NCI-H1694 treated with DMSO at 0.1 percent for 48 hours (cell line): Measurements from ENCODE around the gene PXDC1.
"Not testable (repeated sequence)": the region's sequence is repeated elsewhere in the genome, so short reads cannot be mapped to it uniquely, and the experiment has no call there.

Source experiments
- DNase-seq: peaks from one replicate; lab custom pipeline; 2025; lab: John Stamatoyannopoulos, UW

Gene PXDC1

DNA sequence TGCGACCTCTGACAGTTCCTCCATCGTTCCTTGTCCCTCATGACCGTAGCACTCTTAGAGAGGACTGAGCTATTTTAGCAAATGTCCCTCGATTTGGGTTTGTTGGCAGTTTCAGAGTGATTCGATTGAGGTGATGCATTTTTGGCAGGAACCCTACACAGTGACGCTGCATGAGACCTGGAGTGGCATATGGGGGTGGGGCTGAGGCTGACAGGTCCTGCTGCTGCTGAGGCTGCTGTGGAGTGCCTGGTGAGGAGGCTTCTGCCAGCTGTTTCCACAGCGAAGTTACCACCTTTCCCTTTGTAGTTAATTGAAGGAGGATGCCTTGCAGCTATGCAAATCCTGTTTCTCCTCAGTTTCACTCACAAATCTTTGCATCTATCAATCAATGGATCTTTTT is 19.8 kb downstream of the PXDC1 start:
- no peak for DNase-seq

DNA sequence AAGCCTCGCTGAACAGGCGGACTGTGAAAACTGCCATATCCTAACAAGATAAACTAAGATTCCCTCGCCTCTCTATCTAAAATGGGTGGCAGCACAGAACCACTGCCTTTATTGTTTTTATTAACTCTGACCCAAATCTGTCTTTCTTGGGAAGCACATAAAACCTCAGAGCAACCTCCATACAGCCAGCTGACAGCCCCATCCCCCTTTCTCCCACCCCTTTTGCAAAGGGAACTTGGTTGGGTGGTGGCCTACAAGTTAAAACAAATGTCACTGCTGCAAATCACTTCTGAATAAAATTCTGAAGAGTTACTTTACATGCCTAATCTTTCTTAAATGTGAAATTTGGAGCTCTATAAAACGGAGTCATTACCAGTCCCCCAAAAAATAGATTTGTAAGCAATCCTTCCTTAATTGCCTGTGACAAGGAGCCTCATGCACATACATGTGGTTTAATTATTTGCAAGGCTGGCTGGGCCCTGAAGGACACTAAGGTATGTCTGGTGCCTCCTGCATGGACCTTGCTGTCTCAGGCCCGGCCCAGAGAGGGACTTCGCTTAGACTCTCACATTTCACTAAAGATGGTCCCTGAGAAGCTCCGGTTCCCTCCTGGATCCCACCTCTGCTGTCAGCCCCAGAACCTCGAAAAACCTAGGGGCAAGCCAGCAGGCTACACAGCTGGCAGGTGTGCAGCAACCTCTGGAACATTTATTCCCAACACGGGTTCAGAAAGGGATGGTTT is 21.7 kb downstream of the PXDC1 start:
- no peak for DNase-seq

DNA sequence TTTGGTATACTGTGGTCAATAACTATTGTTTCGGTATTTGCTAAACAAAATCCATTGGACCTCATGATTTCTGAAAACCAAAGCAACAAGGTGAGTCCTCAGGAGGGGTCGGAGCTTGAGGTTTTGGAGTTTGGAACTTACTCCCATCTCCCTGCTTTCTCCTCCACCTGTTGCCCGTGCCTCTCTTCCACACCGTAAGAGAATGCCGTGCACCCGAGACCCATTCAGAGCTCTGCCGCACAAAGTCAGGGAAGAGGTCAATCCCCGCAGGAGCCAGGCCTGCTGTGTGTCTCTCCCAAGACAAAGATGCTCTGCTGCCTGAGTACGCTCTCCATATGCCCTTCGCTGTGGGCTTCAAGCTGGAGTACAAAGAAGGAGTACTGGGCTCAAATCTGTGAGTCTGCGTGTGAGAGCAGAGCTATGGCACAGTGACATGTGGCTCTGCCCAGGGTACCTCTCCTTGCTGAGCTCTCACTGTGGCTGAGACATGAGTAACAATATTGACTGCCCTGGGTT is 23.9 kb downstream of the PXDC1 start:
- no peak for DNase-seq

DNA sequence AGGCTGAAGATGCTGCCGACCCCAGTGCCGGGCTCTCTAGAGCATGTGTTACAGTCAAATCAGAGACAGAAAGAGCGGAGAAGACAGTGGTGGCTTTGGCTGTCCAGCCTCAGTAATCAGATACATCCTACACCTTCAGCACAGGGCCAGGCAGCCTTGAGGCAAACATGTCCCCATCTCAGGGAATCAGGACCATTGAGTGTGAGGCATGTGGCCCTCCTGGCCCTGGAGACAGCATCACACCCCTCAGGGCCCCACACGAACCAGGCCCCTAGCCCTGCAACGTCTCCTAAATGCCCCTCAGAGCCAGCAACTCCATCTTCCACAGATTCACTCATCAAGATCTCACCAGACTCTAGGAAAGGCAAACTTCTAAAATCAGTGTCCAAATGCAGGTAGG is 24.5 kb downstream of the PXDC1 start:
- DNase-seq = no peak

DNA sequence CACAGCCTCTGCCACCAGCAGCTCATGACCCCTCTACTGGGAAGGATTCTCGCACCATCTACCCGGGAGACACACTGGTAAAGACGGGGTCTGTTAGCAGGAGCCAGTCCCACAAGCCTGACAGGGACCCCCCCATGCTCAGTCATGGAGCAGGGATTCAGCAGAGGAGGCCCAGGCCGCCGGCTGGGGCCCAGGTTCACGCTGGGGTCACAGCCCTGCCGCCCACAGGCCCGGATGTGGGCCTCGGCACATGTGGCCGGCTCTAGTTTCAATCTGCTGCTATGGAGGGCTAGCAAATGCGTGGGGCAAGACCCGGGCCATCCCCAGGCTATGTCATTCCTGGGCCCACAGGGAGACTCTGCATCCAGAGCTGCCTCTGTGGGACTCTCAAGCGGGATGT is 25.1 kb downstream of the PXDC1 start:
- DNase-seq = no peak

DNA sequence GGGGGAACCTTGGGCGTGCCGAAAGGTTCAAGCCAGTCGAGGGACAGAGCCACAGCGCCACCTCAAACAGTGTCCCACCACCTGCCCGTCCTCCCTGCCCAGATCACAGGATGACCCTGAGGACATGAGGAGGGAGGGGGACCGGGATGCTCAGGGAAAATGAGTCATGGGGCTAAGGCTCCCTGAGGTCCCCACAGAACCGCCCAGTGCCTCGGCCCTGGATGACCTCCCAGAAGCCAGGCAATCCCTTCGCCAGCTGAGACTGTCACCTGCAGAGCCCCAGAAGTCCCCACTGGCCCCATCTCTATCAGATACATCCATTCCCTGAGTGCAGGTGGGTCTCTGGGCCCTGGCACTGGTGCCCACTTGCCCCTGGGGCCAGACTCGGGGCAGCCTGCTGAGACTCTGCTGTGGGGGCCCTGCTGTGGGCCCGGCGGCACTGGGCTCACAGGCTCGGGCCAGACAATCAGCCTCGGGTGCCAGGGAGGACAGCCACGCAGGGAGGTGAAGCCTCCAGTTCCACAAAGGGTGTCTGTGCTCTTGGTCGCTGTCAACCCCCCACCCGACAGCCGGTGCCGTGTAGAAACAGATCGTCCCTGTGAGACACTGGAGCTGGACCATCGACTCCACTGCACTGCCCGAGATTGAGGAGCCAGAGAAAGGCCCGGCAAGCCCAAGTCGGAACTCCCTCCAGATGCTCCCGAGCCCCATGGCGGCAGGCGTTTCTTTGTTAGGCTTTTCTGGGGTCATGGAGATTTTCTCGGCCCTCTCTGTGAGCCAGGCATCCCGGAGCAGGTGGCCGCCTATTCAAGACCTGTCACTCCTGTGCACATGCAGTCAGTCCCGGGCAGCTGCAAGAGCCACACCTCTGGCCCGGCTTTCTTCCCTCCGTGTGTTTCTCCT is 26.1 kb downstream of the PXDC1 start:
- no peak for DNase-seq

DNA sequence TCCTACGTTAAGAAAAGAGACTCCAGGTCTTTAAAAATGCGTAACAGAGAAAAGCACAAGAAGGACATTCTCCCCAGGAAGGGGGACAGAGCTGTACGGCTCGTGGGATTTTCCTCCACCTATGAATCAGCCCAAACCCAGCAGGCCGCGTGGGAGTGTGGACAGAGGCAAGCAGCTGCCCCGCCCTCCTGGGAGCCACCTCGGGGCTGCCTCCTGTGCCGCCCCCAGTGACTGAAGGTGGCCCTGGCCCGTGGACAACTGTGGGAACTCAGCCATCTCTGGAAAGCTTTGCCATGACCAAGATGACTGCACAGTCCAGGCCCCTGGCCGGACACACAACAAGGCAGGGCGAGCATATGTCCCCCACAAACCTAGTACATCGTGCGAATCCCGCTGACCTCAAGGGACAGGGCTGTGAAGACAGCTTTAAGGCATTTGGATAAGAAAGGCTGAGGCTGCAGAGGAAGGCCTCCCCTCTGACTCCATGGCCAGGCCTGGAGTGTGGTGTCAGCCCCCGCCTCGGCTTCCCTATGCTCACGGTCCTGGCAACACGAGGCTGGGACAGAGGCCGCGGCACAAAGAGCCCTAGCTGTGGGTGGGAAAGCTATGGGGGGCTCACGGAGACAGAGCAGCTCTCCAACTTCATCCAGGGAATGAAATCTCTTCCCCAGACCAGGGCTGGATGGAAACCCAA is 26.9 kb downstream of the PXDC1 start:
- DNase-seq = no peak

DNA sequence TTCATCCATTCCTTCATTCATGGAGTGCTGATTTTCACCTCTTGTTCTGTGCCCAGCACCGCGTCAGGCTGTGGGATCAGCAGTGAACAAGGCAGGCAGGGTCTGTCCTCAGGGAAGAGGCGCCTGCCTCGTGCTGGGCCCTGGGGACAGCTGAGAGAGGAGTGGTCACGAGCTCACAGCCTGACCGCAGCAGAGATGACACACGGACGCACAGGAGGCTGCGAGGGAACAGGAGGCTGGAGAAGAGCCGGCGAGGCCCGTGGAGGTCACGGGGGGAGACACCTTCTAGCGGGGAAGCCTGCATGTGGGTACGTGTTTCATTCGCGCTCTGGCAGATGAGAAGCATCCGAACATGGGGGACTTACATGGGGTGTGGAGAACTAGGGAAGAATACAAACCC is 27.5 kb downstream of the PXDC1 start:
- no peak for DNase-seq

DNA sequence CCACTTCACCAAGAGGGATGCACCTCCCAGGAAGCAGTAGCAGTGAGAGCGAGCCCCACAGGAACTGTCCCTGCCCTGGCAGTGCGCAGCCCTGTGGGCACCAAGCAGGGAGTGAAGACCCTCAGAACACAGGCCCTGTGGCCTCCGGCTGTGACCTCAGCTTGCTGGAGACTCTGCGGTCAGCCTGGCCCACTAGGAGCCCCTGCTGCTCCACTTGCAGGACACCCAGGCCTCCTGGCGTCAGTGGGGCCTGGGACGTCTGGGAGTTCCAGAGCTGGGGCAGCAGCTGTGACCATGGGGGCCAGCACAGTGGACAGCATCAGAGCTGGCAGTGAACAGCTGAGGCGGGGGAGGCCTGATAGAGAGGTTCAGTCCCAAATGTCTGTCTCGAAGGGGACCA is 28.3 kb downstream of the PXDC1 start:
- no peak for DNase-seq

DNA sequence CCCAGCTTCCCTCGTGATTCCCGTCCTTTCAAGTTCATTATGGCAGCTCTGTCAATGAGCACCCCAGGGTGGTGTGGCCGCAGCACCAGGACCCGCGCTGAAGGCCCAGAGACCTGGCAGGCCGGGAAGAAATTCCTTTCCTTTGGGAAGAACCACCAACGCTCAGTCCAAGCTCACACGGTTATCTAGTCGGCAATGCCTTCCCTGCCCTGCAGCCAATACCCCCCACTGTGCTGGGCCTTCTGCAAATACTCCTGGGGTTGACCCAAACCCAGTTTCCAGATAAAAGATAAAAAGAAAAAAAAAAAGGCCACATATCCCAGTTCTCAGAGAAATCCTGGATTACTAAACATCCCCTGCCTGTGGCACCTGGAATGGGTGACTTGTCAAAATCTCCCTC is 28.7 kb downstream of the PXDC1 start:
- DNase-seq = no peak

DNA sequence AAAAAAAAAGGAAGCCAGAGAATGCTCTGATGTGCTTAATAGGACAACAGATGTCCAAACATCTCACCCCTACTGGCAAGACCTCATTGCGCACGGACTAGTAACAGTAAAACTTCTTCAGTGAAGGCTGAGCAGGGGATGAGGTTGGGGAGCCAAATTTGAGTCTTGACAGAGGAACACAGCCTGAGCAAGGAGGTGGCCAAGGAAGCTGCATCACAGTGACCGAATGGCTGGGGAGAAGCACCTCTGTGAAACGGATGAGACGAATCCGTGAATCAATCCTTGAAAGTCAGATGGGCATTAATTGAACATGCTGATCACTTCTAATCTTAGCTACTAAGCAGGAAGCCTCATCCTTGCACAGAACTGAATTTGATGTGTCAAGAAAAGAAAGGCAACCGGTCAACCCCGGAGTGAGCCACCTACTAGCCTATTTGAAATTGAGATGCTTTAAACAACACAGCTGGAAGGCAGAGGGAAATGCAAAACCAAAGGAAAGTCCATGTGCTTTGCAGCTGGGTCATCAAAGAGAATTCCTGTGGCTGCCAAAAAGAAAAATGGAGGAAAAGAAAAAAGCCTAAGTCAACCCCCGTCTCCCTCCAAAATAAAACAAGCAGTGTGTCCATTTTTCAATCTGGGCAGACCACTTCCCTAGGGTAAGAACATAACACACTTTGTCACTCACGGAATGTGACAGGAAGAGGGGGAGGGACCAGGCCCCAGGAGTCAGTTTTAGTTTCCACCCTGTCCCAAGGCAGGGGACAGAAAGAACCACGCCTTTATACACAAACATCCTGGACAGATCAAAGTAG is 29.5 kb downstream of the PXDC1 start:
- DNase-seq = no peak

DNA sequence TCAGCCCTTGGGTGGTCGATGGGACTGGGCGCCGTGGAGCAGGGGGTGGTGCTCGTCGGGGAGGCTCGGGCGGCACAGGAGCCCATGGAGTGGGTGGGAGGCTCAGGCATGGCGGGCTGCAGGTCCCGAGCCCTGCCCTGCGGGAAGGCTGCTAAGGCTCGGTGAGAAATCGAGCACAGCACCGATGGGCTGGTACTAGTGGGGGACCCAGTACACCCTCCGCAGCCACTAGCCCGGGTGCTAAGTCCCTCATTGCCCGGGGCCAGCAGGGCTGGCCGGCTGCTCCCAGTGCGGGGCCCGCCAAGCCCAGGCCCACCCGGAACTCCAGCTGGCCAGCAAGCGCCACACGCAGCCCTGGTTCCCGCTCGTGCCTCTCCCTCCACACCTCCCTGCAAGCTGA is 30.7 kb downstream of the PXDC1 start:
- not testable (repeated sequence) for DNase-seq

DNA sequence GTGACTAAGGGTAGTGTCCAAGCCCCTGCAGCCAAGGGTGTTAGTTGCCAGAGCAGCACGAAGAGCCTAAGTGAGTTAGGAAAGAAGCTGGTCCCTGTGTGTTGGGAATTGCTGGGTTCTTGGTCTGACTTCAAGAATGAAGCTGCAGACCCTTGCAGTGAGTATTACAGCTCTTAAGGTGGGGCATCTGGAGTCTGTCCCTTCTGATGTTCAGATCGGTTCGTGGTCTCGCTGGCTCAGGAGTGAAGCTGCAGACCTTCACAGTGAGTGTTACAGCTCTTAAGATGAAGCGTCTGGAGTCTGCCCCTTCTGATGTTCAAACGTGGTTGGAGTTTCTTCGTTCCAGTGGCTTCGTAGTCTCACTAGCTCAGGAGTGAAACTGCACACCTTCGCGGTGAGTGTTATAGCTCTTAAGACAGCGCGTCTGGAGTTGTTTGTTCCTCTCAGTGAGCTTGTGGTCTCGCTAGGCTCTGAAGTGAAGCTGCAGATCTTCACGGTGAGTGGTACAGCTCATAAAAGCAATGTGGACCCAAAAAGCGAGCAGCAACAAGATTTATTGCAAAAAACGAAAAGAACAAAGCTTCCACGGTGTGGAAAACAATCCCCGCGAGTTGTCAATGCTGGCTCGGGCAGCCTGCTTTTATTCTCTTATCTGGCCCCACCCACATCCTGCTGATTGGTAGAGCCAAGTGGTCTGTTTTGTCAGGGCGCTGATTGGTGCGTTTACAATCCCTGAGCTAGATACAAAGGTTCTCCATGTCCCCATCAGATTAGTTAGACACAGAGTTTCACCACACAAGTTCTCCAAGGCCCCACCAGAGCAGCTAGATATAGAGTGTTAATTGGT is 31.8 kb downstream of the PXDC1 start:
- DNase-seq = no peak

DNA sequence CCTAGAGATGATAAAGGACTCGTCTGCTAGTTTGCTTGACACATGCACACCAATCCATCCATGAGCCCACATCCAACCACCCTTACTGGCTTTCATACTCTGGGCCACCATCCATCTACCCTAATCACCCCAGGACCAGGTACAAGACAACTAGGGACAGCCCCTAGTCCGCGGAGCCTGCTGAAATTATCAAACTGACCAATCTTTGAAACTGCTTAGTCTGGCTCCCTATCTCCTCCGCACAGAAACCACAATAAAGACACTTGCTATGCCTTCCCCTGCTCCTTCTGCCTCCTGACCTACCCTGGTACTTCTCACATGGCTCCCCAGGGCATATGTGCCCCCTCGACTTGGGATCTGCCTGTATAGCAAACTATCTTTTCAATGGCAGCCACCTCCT is 33.1 kb downstream of the PXDC1 start:
- DNase-seq = no peak

DNA sequence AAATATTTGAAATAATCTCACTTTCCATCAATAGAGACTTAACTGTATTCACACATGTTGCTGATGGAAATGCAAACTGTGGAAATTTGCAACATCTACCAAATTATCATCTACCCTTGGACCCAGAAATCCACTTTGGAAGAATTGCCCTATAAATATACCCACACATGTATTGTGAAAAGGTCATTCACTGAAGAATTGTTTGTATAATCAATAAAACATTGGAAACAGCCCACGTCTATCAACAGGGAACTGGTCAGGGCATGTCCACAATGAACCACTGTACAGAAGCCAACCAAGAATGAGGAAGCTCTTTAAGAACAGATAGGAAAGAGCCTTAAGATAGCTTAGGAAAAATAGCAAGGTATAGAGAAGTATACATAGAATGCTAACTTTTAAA is 36.2 kb downstream of the PXDC1 start:
- DNase-seq = no peak

DNA sequence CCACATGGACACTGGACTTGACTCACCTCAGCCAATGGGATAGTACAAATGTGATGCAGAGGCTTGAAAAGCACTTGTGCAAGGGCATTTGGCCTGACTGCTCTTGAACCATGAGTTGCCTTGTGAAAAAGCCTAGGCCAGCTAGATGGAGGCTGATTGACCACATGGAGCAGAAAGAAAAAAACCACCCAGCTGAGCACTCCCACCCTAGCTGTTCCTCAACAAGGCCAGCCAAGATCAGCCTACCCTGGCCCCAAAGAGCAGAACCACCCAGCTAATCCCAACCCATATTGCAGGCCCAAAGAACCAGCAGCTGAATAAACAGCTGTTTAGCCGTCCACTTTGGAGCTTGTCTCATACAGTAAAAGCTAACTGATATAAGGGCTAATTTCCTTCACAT is 36.7 kb downstream of the PXDC1 start:
- no peak for DNase-seq

DNA sequence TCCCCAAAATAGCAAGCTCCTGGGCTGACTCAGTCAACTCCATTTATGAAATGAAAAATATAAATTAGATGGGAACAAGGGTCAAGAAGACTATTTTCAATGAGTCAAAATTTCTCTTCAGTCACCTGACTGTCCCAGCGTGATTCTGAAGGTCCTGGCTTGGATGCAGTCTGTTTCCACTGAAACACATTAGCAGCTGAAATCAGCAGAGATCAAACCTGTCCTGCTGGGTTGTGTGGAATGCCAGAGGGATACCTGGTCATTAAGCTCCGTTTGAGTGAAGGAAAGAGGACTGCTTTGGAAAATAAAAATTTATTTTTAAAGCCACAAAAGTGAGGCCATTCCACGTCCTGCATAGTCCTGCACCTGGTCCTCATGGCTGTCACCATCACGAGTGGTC is 37.4 kb downstream of the PXDC1 start:
- DNase-seq = no peak

DNA sequence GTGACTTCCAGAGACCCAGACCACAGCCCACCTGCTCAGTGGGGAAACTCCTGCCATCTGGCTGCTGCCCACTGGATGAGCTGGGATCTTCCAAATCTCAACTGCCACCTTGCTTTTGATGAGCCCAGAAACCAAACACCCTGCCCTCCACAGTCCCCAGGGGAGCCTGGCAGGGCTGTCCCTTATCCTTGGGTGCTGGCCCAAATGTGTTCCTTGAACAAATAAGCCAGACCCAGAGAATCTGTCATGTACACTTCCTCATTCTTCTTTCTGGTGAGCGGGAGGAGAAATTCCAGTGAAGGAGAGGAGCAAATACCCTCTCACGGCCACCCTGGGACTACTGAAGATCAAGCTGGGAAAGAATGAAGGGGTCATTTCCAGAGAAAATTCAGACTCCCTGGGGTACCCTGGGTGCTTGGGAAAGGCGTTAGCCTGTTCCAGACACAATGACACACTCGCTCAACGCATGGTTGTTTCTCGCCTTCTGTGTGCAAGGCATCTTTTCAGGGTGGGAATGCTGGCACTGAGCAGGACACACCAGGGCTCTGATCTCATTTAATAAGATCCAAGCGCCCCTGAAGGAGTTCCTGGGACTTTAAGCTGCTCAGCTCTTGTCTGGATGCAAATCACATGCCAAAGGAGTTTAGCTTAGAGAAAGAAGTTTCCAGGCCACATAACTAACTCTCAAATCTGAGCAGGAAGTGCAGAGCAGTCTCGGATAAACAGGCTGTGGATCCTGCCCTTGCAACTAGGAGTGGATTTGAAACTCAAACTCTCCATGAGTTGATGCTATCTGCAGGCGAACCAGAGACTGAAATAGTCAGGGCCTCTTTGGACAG is 38.5 kb downstream of the PXDC1 start:
- DNase-seq = no peak

DNA sequence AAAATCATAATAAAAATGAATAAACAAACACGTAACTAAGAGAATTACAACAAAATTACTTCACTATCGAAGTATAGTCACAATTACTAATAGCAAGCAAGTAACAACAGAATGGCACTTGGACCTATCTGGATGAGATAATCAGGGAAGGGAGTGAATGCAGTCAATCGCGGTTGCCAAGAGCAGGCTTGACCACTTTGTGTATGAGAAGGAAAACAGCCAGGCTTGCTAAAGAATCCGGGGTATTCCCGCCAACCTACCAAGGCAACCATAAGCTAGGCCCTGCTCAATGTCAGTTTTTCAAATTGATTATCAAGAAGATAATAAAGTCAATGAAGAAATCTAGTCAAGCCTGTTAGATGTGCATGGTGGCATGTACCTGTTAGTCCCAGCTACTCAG is 39.7 kb downstream of the PXDC1 start:
- DNase-seq = no peak

DNA sequence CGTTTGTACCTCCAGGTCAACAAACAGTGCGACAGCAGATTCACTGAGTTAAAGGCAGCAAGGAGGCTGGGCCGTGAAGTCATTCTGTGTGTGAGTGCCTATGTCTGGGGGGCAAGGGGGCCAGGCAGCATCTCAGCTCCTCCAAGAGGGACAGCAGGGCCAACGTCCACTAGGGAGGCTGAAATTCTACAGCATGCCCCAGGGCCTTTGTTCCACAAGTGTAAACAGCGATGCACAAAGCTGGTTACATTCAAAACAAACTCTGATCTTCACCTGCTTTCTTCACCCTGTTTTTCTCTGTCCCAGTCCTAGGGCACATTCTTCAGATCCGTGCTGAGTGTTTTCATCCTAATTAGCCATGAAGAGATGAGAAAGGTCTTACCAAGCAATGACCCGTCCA is 41.1 kb downstream of the PXDC1 start:
- DNase-seq = no peak
